SU-DHL-6 (cell line): ENCODE measurements around the gene FMO5.

ENCODE experiments used
- H2AFZ ChIP-seq: fragments of 200-600 bp; sonication (generic); 2 replicates; pipeline ENCODE4 v1.6.1; 2014; ENCODE audit warnings: low read depth, mild to moderate bottlenecking, moderate library complexity, mixed read lengths, antibody characterized with exemption, low read length; ENCODE audit not compliant: severe bottlenecking
- H3F3A ChIP-seq: fragments of 200-600 bp; shearing (Covaris generic); 2 replicates; pipeline ENCODE4 v1.6.0; 2016; ENCODE audit warnings: antibody characterized with exemption, mild to moderate bottlenecking; ENCODE audit not compliant: insufficient read depth
- H3K27ac ChIP-seq: fragments of 200-600 bp; sonication (generic); 2 replicates; pipeline ENCODE4 v1.5.1; 2016; ENCODE audit warnings: low read depth, mild to moderate bottlenecking, low read length, moderate library complexity, mixed read lengths
- H3K27me3 ChIP-seq: fragments of 200-600 bp; sonication (generic), shearing (Covaris generic); 2 replicates; pipeline ENCODE4 v1.6.0; 2014; ENCODE audit warnings: mild to moderate bottlenecking, low read length
- H3K36me3 ChIP-seq: fragments of 200-600 bp; sonication (generic); 2 replicates; pipeline ENCODE4 v1.6.1; 2014; ENCODE audit warnings: mild to moderate bottlenecking, low read length, mixed read lengths
- H3K4me2 ChIP-seq: fragments of 300-600, 200-600 bp; shearing (Covaris generic), sonication (generic); 2 replicates; pipeline ENCODE4 v1.6.0; 2014; ENCODE audit warnings: low read length, low read depth, mild to moderate bottlenecking; ENCODE audit not compliant: poor library complexity, severe bottlenecking
- H3K4me3 ChIP-seq: fragments of 200-600 bp; sonication (generic); 2 replicates; pipeline ENCODE4 v1.5.1; 2014; ENCODE audit warnings: antibody characterized with exemption, low read length, mild to moderate bottlenecking, mixed read lengths; ENCODE audit not compliant: insufficient read depth, poor library complexity, severe bottlenecking
- H3K79me2 ChIP-seq: fragments of 200-600 bp; sonication (generic); 2 replicates; pipeline ENCODE4 v1.6.1; 2014; ENCODE audit warnings: mild to moderate bottlenecking, low read length, moderate library complexity; ENCODE audit not compliant: insufficient read depth
- H3K9ac ChIP-seq: fragments of 200-600 bp; sonication (generic); 2 replicates; pipeline ENCODE4 v1.7.0; 2014; ENCODE audit warnings: mild to moderate bottlenecking, low read length
- H3K9me2 ChIP-seq: fragments of 200-600 bp; sonication (generic); replicated peaks from 2 replicates; pipeline ENCODE4 v1.6.1; 2014; ENCODE audit warnings: low read length; ENCODE audit not compliant: insufficient read depth
- H3K9me3 ChIP-seq: fragments of 200-600 bp; sonication (generic); 2 replicates; pipeline ENCODE4 v1.6.1; 2014; ENCODE audit warnings: low read length, mixed read lengths; ENCODE audit not compliant: insufficient read depth
- H4K20me1 ChIP-seq: fragments of 200-600 bp; sonication (generic); 2 replicates; pipeline ENCODE4 v1.6.1; 2014; ENCODE audit warnings: low read depth, mild to moderate bottlenecking, antibody characterized with exemption, low read length, moderate library complexity, mixed read lengths
- CTCF ChIP-seq: fragments of 200-600 bp; sonication (generic); IDR thresholded peaks from one replicate; pipeline ENCODE4 v1.5.1; 2017; ENCODE audit warnings: antibody characterized with exemption, mild to moderate bottlenecking, low read length, moderate library complexity; ENCODE audit not compliant: insufficient read depth, poor library complexity, severe bottlenecking
- EZH2phosphoT487 ChIP-seq: fragments of 200-600 bp; sonication (generic), shearing (Covaris generic); conservative IDR thresholded peaks from 2 replicates; pipeline ENCODE4 v1.6.1; 2018; ENCODE audit warnings: mild to moderate bottlenecking, antibody characterized with exemption, low read length, moderate library complexity, mixed read lengths

The FMO5 gene

GRCh38 chr1:147245586-147246021 lies 20.5 kb upstream of the FMO5 start:
- no peak overlapping the region for H3K4me3 ChIP-seq
- H3K9me3 ChIP-seq = no peaks in the 10 kb centered on the region
- H3K27me3 ChIP-seq = no peaks in the 10 kb centered on the region
- no peak for TF ChIP-seq EZH2phosphoT487
- no peak for TF ChIP-seq CTCF
- no peaks in the 10 kb centered on the region for H3K9me2 ChIP-seq
- H3K36me3 ChIP-seq = 0 out of 2 replicates have a peak, but pooled peaks cover 4% of the 10 kb centered on the region
- peaks cover 78% of the 10 kb centered on the region for H3K79me2 ChIP-seq
- no peak overlapping the region for H2AFZ ChIP-seq
- peaks cover 27% of the 10 kb centered on the region for H4K20me1 ChIP-seq
- no peak overlapping the region for H3K9ac ChIP-seq
- no peak overlapping the region for H3K4me2 ChIP-seq
- no peaks in the 10 kb centered on the region for H3F3A ChIP-seq
- H3K27ac ChIP-seq = no peak overlapping the region

DNA sequence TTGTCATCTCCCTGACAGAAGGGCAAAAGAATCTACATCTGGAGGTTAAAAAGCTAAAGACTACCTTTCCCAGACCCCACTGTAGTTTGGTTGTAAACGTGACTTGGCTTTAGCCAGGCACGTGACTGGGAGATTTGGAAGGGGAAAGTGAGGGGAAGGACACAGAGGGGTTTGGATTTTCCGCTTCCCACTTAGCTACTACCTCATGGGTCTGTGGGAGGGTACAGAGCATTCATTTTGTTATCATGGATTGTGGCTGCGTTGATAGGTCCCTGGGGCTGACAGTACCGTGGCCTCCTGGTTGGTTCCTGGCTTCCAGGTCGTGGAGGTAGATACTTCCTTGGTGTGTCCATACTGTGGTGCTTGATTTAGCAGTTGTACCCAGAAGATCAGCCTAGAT lies 20.0 kb upstream of the FMO5 start:
- Histone ChIP-seq H3K36me3 (0 out of 2 replicates have a peak, but pooled peaks cover 4% of the 10 kb centered on the region), H4K20me1 (peaks cover 23% of the 10 kb centered on the region), H3K27me3 (no peaks in the 10 kb centered on the region), H3K9me3 (no peaks in the 10 kb centered on the region), H3K4me2 (peak overlapping the region; percentile 77), H3K9me2 (no peaks in the 10 kb centered on the region), H3K4me3 (no peak overlapping the region), H3F3A (no peaks in the 10 kb centered on the region), H3K79me2 (peaks cover 73% of the 10 kb centered on the region), H3K9ac (no peak overlapping the region), H2AFZ (no peak overlapping the region), H3K27ac (no peak overlapping the region)
- no peak for TF ChIP-seq EZH2phosphoT487
- TF ChIP-seq CTCF = no peak

DNA sequence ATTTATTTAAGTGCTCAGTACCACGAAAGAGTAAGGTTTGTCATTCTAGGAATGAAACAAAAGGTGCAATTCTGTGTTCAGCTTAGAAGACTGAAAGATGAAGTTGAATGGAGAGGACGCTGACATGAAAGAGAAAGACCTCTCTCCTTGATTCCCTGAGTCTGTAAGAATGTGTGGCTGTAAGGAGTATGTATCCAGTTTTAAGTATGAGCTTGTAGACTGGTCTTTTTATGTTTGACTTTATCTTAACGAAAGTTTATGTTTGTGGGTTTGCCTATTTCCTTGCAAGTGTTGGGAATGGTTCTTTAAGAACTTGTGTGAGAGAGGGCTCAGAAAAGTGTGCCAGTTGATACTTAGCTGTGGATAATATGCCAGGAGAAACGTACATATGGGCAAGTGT lies 18.7 kb upstream of the FMO5 start:
- H3K9me2 ChIP-seq = no peaks in the 10 kb centered on the region
- H3K79me2 ChIP-seq = peaks cover 60% of the 10 kb centered on the region
- no peak overlapping the region for H2AFZ ChIP-seq
- H3K36me3 ChIP-seq = 0 out of 2 replicates have a peak, but pooled peaks cover 4% of the 10 kb centered on the region
- H3K4me2 ChIP-seq = peak overlapping the region; percentile 77
- H3K27me3 ChIP-seq = no peaks in the 10 kb centered on the region
- no peak overlapping the region for H3K27ac ChIP-seq
- H4K20me1 ChIP-seq = peaks cover 20% of the 10 kb centered on the region
- H3K9me3 ChIP-seq = no peaks in the 10 kb centered on the region
- no peak for TF ChIP-seq CTCF
- TF ChIP-seq EZH2phosphoT487 = no peak
- H3F3A ChIP-seq = no peaks in the 10 kb centered on the region
- peak overlapping the region; percentile 97 for H3K9ac ChIP-seq
- H3K4me3 ChIP-seq = peak overlapping the region; percentile 92
